NCI-H1105 (cell line): ENCODE results near the gene APOA5.

Experiments
- DNase-seq: peaks from one replicate; lab custom pipeline; 2025; lab: John Stamatoyannopoulos, UW

Gene APOA5

DNA sequence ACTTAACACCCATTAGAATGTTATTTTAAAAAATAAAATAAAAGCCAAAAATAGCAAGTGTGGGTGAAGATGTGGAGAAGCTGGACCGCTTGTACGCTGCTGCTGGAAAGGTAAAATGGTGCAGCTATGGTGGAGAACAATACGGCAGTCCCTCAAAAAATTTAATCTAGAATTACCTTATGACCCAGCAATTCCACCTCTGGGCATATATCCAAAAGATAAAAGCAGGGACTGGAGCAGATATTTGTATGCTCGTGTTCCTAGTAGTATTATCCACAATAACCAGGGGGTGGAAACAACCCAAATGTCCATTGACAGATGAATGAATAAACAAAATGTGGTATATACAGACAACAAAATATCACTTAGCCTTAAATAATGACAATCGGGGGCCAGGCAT is 6.1 kb upstream of the APOA5 start:
- no peak for DNase-seq

GRCh38 chr11:116796548-116796947 is 4.9 kb upstream of the APOA5 start:
- no peak for DNase-seq

GRCh38 chr11:116794851-116795250 is 3.2 kb upstream of the APOA5 start:
- no peak for DNase-seq

DNA sequence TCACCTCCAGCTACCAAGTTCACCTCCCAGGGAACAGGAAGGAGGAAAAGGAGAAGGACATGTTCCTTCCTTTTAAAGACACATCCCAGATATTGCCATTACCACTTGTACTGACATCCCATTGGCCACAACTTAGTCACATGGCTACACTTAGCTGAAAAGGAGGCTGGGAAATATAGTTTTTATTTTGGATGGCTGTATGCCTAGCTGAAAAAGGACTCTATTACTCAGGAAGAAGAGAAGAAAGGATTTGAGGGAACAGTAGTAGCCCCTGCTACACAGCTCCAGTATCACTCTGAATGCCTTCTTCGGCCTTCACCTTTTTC is 2.1 kb upstream of the APOA5 start:
- no peak for DNase-seq

- DNase-seq: no peak
Measured at GRCh38 chr11:116792869-116793771, 1.4 kb upstream of the APOA5 start.

GRCh38 chr11:116792144-116792868 is 627 bp upstream of the APOA5 start:
- DNase-seq: no peak

DNA sequence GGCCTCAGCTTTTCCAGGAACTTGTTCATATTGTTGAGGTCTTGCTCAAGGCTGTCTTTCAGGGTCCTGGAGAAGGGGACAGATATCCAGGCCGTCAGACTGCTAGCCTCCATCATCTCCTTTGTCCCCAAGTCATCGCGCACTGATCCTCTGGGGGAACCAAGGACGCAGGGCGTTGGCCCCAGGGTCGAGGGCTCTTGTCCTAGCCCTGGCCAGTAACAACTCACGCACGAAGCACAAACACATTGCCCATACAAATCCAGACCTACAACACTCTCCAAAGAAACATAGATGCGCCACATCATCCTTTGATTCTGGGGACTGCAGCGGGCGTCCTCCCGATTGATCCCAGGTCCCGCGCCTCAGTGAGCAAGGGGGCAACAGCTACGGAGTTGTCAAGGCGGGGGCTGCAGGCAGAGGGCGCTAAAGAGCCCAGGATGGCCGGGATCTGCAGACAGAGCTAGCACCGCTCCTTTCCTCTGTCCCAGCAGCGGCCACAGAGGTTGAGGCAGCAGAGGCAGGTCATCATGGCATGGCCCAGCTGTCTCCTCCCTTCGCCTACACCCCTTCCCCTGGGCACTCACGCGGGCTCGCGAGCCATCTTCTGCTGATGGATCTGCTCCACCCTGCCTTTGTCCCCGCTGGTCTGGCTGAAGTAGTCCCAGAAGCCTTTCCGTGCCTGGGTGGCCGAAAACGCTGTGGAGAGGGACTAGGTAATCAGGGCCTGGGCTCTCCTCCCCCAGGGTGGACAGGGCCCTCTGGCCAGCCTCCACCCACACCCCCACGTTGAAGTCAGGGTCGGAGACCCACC is 472 bp downstream of the APOA5 start:
- DNase-seq: peak; percentile 42

GRCh38 chr11:116790167-116791001 is 1.3 kb downstream of the APOA5 start:
- no peak for DNase-seq

DNA sequence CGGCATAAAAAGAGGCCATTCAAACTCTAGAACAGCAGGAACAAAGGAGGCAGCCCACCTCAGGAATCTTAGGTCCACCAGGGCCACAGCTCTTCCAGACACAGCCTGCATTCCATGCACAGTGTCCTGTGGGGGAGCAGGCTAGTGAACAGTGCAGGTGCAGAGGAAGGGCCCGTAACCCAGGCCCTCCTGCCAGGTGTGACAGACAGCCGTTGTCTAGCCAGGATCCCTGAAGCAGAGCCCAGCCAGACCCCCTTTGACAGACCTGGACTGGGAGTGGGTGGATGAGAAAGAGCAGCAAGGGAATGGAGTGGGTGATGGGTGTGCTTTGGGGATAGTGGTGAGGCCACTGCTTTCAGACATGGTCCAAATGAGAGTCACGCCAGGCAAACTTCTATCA is 2.7 kb downstream of the APOA5 start:
- no peak for DNase-seq

DNA sequence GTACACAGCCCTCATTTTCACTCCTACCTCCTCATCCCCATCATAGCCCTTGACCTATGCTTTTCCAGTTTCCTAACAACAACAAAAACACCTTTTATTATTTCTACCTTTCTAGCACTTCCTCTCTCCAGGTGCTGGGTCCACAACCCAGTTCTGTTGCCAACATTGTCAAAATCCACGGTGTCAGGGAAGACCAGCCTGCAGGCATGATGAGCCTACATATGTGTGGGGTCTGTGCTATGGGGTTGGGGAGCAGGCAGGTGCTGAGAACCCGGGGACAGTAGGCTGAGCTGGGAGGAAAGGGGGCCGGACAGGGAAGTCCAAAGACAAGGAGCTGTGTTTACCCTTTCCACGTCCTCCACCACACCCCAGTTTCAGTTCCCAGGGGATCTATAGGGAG is 3.1 kb downstream of the APOA5 start:
- DNase-seq: no peak

DNA sequence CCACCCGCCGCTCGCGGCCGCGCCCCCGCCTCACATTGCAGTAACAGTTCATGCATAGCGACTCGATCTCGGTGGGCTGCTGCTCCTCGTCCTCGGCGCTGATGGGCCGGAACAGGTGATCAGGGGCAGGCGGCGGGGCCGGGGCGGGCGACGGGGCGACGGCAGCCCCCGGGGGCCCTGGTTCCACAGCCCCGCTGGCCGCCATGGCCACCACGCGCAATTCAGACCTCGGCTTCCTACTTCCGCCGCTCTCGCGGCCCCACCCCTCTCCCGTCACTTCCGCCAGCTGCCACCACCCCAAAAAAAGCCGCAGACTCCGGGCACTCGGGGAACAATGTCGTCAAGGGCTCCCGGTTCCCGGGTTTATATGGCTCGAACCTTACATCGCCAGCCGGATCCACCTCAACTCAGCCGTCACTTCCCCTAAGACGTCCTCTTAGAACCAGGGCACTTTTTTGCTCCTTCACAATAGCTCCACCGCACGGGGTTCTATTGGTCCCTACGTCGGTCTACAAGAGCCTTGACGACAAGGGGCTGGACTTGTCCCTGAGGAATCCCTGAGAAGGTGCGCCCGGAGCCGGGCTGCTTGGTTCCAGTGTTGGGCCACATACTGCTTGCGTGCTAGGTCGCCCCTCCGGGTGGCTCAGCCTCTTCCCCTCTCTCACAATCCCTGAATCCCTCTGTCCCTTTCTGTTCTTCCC is 3.7 kb downstream of the APOA5 start, which contains the start of gene ZPR1:
Gene ZPR1 (minus strand): TSS at position 238 of the 701 bp plus-strand sequence. CDS start 33 bp downstream, at position 205.
- DNase-seq: peak; percentile 61

DNA sequence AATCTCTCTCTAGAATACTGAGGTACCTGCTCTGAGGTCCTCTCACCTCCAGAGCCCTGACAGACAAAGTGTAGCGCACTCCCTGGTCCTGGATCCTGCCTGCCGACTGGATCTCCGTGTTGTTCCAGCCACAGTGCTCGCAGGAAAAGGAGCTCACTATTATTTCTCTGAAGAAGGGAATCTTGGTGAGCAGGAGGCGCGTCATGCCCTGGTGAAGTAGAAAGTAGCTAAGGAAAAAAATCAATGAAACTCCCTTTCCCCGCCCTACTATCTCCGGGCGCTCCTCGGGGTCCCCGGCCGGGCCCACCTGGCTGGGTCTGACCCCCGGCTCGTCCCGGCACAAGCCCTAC is 4.3 kb downstream of the APOA5 start:
- no peak for DNase-seq

DNA sequence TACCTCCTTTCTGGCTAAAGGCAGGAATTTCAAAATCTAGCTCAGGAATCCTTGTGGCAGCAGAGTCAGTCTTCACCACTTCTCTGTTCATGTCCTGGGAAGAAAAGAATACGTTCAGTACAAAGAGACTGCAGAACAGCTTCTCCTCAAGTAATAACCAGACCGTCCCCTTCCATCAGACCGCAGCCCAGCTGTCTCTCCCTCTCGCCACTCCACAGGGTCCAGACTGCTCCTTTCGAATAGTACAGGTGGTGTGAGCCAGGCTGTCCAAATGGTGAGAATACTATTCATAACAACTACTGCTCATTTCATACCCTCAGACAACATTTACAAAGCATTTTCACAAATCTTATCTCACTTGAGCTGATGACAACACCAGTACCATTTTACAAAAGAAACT is 4.7 kb downstream of the APOA5 start:
- no peak for DNase-seq

- DNase-seq: no peak
Measured at GRCh38 chr11:116786326-116786725, 5.4 kb downstream of the APOA5 start.

DNA sequence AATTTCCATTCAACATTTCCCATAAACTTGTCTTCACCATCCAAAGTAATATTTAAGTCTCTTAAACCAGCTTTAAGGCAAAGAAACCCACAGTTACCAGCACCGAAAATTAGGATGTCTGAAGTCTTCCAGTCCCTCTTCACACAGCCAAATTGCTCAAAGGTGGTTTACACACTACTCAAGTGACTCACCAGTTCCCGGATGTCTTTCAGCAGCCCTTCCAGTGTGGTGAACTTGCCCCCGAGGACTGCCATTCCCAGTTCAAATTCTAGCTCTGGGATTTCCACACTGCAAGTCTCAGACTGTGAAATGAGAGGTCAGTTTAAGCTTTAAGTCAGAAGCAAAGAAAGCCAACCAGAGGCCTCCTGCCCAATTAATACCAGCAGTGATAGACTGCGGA is 9.0 kb downstream of the APOA5 start:
- no peak for DNase-seq

DNA sequence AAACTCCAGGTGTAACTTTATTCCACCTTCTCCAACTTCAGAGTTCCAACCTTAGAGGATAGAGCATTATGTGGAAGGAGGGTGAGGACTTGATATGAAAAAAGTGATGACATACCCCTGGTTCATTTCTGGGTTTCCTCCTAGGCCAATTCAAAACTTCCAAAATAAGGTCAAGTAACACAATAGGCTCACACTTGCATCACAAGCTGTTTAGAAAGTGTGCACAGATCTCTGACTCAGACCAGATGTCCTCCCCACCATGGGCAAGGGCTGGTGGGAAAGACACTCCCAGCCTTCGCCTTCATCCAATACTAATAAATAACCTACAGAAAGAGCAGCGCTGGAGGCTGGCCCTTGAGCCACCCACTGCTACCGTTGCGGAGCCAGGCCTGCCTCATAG is 13.1 kb downstream of the APOA5 start:
- DNase-seq: no peak

DNA sequence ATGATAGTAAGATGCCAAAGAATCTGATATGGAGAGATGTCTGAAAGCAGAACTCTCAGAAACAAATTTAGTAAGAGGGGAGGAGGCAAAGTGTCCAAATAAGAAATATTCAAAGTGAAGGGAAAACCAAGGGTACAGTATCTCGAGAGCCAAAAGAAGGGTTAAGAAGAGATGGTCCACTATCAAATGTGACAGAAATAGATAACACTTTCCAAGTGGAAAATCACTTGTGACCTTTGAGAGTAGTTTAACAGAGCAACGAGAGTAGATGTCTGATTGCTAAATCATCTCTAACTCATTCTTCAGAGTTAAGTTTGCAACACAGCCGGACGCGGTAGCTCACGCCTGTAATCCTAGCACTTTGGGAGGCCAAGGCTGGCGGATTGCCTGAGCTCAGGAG is 14.6 kb downstream of the APOA5 start:
- no peak for DNase-seq

- no peak for DNase-seq
Measured at GRCh38 chr11:116776522-116776984, 15.1 kb downstream of the APOA5 start.

- DNase-seq: no peak
Measured at GRCh38 chr11:116775975-116776374, 15.7 kb downstream of the APOA5 start.

- DNase-seq: no peak
Measured at GRCh38 chr11:116774661-116775060, 17.0 kb downstream of the APOA5 start.
